Measurements from ENCODE around the gene VEGFA.

The VEGFA gene

GRCh38 chr6:43776115-43776798 lies 6.2 kb downstream of the VEGFA start:
- no peak for FAIRE-seq
- TF ChIP-seq TAF1 (IDR thresholded peaks at IDR 0.05; ENCODE audit: borderline replicate concordance, low read depth, low read length) (no peak), POLR2AphosphoS5 (IDR thresholded peaks at IDR 0.05; ENCODE audit: low read depth, low read length) (no peak), POLR2A (IDR thresholded peaks at IDR 0.05; ENCODE audit: low read depth, low read length) (no peak)
- no peak for DNase-seq (ENCODE audit: insufficient read length)

DNA sequence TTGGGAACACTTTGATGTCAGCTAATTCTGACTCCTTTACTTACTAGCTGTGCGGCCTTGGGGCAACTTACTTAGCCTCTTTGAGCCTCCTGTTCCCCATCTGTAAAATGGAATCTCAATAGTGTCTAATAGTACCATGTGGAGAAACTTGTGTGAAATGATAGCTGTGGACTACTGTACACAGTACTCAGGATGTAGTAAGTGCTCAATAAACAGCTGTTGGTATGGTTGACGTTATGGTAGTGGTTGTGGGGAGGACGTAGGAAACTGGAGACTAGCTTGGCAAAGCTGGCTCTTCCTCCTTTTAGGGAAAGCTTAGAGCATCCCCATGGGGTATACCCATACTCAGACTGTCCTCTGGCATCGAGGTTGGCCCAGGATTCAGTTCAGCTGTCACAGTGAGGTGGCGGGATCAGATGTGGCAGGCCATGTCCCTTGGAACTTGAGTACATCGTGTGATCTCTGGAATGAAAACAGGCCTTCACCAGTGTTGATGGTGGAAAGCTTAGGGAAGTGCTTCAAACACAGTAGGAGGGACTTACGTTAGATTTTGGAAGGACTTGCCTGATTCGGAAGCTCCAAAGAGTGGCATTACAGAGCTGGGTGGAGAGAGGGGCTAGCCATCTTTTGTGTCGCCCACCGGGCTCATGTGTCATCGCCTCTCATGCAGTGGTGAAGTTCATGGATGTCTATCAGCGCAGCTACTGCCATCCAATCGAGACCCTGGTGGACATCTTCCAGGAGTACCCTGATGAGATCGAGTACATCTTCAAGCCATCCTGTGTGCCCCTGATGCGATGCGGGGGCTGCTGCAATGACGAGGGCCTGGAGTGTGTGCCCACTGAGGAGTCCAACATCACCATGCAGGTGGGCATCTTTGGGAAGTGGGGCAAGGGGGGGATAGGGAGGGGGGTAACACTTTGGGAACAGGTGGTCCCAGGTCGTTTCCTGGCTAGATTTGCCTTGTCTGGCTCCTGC lies 7.1 kb downstream of the VEGFA start:
- TF ChIP-seq POLR2A (IDR thresholded peaks at IDR 0.05; ENCODE audit: low read depth, low read length) (no peak), POLR2AphosphoS5 (IDR thresholded peaks at IDR 0.05; ENCODE audit: low read depth, low read length) (no peak), TAF1 (IDR thresholded peaks at IDR 0.05; ENCODE audit: borderline replicate concordance, low read depth, low read length) (no peak)
- DNase-seq (ENCODE audit: insufficient read length) (no peak), FAIRE-seq (no peak)

GRCh38 chr6:43778131-43778855 lies 8.3 kb downstream of the VEGFA start:
- TF ChIP-seq TAF1 (IDR thresholded peaks at IDR 0.05; ENCODE audit: borderline replicate concordance, low read depth, low read length) (no peak), POLR2AphosphoS5 (IDR thresholded peaks at IDR 0.05; ENCODE audit: low read depth, low read length) (no peak), POLR2A (IDR thresholded peaks at IDR 0.05; ENCODE audit: low read depth, low read length) (no peak)
- DNase-seq (ENCODE audit: insufficient read length), result no peak
- FAIRE-seq, result no peak

GRCh38 chr6:43778976-43779851 lies 9.2 kb downstream of the VEGFA start:
- DNase-seq (ENCODE audit: insufficient read length) (no peak), FAIRE-seq (no peak)
- no peak for TF ChIP-seq TAF1 (IDR thresholded peaks at IDR 0.05; ENCODE audit: borderline replicate concordance, low read depth, low read length)
- no peak for TF ChIP-seq POLR2AphosphoS5 (IDR thresholded peaks at IDR 0.05; ENCODE audit: low read depth, low read length)
- no peak for TF ChIP-seq POLR2A (IDR thresholded peaks at IDR 0.05; ENCODE audit: low read depth, low read length)

GRCh38 chr6:43779852-43780236 lies 9.8 kb downstream of the VEGFA start:
- TF ChIP-seq TAF1 (IDR thresholded peaks at IDR 0.05; ENCODE audit: borderline replicate concordance, low read depth, low read length) (no peak), POLR2A (IDR thresholded peaks at IDR 0.05; ENCODE audit: low read depth, low read length) (no peak), POLR2AphosphoS5 (IDR thresholded peaks at IDR 0.05; ENCODE audit: low read depth, low read length) (no peak)
- FAIRE-seq (no peak), DNase-seq (ENCODE audit: insufficient read length) (no peak)

DNA sequence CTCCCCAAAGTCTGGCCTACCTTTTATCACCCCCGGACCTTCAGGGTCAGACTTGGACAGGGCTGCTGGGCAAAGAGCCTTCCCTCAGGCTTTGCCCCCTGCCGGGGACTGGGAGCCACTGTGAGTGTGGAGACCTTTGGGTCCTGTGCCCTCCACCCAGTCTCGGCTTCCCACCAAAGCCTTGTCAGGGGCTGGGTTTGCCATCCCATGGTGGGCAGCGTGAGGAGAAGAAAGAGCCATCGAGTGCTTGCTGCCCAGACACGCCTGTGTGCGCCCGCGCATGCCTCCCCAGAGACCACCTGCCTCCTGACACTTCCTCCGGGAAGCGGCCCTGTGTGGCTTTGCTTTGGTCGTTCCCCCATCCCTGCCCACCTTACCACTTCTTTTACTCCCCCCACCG lies 10.3 kb downstream of the VEGFA start:
- TF ChIP-seq POLR2A (IDR thresholded peaks at IDR 0.05; ENCODE audit: low read depth, low read length) (no peak), POLR2AphosphoS5 (IDR thresholded peaks at IDR 0.05; ENCODE audit: low read depth, low read length) (no peak), TAF1 (IDR thresholded peaks at IDR 0.05; ENCODE audit: borderline replicate concordance, low read depth, low read length) (no peak)
- no peak for DNase-seq (ENCODE audit: insufficient read length)
- FAIRE-seq, result no peak

DNA sequence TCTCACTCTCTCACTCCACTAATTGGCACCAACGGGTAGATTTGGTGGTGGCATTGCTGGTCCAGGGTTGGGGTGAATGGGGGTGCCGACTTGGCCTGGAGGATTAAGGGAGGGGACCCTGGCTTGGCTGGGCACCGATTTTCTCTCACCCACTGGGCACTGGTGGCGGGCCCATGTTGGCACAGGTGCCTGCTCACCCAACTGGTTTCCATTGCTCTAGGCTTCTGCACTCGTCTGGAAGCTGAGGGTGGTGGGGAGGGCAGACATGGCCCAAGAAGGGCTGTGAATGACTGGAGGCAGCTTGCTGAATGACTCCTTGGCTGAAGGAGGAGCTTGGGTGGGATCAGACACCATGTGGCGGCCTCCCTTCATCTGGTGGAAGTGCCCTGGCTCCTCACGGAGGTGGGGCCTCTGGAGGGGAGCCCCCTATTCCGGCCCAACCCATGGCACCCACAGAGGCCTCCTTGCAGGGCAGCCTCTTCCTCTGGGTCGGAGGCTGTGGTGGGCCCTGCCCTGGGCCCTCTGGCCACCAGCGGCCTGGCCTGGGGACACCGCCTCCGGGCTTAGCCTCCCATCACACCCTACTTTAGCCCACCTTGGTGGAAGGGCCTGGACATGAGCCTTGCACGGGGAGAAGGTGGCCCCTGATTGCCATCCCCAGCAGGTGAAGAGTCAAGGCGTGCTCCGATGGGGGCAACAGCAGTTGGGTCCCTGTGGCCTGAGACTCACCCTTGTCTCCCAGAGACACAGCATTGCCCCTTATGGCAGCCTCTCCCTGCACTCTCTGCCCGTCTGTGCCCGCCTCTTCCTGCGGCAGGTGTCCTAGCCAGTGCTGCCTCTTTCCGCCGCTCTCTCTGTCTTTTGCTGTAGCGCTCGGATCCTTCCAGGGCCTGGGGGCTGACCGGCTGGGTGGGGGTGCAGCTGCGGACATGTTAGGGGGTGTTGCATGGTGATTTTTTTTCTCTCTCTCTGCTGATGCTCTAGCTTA lies 11.2 kb downstream of the VEGFA start:
- FAIRE-seq (no peak), DNase-seq (ENCODE audit: insufficient read length) (no peak)
- no peak for TF ChIP-seq POLR2A (IDR thresholded peaks at IDR 0.05; ENCODE audit: low read depth, low read length)
- no peak for TF ChIP-seq TAF1 (IDR thresholded peaks at IDR 0.05; ENCODE audit: borderline replicate concordance, low read depth, low read length)
- no peak for TF ChIP-seq POLR2AphosphoS5 (IDR thresholded peaks at IDR 0.05; ENCODE audit: low read depth, low read length)

- TF ChIP-seq POLR2AphosphoS5 (IDR thresholded peaks at IDR 0.05; ENCODE audit: low read depth, low read length) (no peak), TAF1 (IDR thresholded peaks at IDR 0.05; ENCODE audit: borderline replicate concordance, low read depth, low read length) (no peak), POLR2A (IDR thresholded peaks at IDR 0.05; ENCODE audit: low read depth, low read length) (no peak)
- no peak for DNase-seq (ENCODE audit: insufficient read length)
- FAIRE-seq, result no peak
Measured at GRCh38 chr6:43781941-43782704, 12.1 kb downstream of the VEGFA start.
